HG02678 (cell line): ENCODE measurements around the gene COBL.

Experiments
- ATAC-seq: cut with Tn5 transposase; IDR thresholded peaks from one replicate; pipeline ENCODE4 v1.9.1; 2021; ENCODE audit warnings: mild to moderate bottlenecking, moderate library complexity; ENCODE audit not compliant: unreplicated experiment

COBL gene

DNA sequence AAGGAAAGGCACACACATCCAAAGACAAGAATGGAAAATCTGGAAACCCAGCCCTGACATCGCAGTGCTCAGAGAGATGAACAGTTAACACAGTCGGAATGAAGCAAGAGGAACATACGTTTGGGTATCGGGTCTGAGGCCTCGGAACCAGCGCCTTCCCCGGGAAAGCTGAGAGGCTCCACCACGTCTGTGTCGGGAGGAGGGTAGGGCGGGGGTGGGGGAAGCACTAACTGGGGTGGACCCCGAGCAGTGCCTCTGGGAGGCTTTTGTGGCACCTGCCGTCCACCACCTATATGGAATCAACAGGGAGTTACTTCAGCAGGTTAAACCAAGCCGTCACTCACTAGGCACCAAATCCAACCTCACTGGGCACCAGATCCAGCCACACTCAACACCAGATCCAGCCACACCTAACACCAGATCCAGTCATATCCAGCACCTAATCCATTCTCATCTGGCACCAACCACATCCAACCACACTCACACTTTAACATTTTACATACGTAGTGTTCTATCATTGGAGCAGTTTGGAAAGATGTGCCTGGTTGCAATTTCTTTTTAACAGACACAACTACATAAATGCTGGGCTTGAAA is 233.6 kb downstream of the COBL start:
- no peak for ATAC-seq

DNA sequence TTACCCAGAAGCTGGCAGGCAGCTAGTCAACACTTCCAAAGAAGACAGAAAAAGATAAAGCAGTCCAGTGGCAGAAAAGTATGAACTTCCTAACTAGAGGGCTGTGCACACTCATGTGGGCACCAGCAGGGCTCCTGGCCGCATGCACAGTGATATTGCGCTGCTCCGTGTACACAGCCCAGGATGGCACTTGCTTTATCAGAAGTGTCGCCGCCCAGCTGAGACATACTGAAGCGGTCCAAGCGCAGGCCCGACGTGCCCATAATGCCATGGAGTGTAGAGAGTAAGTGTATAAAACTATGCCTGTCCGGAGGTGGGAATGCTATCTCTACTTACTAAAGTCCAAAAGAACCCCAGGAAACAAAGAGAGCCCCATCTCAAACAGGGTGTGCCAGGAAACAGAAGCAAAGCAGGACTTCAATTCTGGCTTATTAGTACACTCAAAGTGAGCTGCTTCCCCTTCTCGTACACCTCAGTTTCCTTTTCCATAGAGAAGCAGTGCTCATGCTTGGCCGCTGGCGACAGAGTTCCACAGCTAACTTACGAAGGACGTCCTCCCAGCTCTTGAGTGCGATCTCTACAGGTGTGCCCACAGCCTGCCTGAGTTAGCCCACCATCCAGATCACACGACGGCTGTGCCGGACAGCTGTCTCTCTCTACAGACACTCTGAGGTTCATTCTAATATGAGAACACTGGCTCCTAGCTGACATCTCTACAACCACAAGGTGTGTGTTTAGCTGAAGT is 234.3 kb downstream of the COBL start:
- ATAC-seq = no peak

DNA sequence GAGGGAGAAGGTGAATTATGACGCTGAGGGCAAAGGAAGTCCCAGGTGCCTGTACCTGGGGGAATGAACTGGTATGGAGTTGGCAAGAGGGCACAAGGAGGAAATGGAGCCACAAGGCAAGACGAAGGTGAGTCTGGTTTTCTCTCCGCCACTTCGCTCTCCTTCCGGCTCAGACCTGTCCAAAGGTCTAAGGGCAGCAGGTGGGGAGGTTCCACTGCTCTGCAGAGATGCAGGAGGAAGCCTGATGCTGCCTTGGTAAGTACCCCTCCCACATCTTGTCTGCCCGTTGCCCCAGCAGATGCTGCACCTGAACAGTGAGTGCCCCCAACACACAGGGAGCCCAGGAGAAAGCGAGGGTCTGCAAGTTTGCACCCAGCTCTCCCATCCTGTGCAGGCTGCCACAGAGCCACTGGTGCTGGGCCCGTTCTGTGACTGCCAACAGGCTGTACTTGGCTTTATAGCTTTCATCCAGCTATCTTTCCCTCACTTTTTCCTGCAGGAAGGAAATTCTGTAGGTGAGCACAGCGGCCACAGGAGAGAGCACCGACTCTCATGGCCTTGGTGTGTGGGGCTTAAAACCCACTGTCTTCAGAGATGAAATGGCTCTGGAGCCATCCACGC is 235.2 kb downstream of the COBL start:
- no peak for ATAC-seq

DNA sequence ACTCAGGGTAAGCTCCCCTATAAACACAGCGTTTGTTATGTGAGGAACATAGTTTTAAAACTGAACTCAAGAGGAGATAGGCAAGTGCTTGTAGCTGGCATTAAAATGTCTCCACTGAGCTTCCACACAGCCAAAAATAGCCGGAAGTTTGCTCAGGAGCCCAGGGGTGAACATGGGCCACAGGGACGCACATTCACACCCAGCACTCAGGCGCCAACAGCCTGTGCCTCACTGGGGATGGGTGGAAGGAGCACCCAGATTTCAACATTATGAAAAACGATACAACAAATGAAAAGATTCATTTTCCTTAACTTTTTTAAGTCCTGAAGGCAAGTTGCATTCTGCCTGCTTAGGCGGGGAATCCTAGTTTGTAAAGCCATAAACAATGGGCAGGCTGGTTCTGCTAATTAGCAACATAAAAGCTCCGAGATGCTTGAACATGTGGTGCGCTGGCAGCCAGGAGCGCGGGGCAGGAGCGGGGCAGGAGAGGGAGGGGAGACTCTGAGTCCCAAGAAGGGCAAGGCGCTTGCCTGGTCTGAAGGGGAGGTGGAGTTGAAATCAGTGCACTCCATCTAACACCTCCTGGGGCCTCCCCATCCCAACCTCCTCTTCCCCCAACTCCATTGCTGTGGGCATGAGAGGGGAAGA is 235.9 kb downstream of the COBL start:
- ATAC-seq = no peak

DNA sequence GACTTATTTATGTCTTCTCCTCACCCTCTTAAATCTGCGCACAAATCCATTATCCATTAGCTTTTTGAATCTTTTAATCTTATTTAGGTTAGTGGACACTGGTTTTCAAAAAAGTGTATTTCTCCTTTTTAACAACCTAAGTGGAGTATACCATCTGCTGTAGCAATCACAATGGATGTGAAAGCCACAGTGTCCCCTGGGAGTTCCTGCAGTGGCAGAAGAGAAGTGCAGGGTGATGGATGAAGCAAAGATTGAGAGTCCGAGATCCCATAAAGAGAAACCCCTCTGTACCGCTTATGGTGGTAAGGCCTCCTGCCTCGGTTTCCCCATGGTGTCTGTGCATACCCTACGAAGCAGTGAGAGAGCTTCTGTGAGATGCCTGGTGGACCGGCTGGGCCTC is 236.4 kb downstream of the COBL start:
- no peak for ATAC-seq

DNA sequence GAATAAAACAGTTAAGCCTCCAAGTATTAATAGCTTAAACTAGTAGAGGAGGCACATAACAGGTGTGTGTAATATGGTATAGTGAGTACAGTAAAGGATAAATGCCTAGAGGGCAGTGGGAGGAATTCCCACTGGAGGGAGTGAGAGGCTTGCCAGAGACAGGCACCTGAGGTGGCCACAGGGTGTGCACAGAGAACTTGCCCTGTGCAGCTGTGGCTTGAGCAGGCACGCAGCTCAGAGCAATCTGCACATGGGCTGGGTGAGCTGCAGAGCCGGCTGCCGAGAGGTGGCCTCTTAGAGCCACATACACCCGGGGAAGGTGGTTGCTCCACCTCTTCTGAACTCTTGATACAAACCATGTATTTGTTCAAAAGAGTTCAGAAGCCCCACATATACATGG is 237.1 kb downstream of the COBL start:
- no peak for ATAC-seq

DNA sequence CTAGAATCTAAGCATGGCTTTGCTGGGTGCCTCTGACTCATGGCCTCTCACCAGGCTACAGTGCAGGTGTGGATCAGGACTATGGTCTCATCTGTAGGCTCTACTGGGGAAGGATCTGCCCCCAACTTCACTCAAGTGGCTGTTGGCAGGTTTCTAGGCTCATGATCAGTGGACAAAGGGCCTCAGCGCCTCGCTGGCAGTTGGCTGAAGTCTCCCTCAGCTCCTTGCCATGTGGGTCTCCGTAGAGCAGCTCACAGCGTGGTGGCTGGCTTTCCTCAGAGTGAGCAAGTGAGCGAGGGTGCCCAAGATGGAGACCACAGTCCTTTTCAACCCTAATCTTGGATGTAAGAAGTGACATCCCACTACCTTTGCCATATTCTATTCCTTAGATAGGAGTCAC is 238.0 kb downstream of the COBL start:
- no peak for ATAC-seq

DNA sequence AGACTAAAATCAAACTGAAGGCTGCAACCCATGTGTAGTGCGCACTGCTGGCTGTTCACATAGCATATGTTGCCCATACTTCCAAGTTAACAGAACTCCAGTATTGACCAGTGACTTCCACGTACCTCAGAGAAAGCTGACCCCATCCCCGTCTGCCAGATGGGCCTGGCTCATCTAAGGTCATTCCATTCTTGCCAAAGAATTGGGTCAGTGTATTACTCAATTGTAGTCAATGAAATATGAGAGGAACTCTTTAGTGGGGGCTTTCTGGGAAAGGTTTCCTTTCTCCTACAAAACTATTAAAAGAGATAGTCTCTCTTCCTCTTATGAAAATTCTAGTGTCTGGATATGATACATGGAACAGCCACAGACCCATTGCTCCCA is 238.6 kb downstream of the COBL start:
- no peak for ATAC-seq

DNA sequence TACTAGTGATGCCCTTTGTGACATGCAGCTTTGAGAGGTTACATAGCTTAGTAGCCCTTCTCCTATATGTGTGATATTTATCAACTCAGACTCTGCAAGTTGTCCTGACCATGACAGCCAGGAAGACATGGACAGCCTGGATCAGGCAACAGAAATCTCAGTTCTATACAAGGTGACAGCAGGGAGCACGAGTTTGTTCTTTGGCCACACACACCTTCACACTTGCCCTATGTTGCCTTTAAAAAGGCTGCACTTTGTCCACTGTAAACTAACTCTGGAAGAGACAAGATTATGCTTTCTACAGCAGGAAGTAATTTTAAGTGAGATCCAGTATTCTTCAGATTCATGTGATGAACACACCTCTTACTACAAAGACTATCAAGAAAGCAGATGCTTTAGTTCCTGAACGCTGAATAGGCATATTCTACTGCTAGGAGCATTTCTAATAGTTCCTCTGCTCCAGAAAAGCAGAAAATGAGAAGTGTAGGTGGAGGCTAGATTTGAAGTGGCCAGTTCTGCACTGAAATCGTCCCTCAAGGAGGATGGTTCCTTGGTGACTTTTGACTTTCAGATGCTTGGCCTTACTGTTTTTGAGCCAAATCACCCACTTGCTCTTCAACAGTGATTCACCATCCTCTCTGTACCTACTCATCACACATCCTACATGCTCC is 239.2 kb downstream of the COBL start:
- ATAC-seq = no peak

DNA sequence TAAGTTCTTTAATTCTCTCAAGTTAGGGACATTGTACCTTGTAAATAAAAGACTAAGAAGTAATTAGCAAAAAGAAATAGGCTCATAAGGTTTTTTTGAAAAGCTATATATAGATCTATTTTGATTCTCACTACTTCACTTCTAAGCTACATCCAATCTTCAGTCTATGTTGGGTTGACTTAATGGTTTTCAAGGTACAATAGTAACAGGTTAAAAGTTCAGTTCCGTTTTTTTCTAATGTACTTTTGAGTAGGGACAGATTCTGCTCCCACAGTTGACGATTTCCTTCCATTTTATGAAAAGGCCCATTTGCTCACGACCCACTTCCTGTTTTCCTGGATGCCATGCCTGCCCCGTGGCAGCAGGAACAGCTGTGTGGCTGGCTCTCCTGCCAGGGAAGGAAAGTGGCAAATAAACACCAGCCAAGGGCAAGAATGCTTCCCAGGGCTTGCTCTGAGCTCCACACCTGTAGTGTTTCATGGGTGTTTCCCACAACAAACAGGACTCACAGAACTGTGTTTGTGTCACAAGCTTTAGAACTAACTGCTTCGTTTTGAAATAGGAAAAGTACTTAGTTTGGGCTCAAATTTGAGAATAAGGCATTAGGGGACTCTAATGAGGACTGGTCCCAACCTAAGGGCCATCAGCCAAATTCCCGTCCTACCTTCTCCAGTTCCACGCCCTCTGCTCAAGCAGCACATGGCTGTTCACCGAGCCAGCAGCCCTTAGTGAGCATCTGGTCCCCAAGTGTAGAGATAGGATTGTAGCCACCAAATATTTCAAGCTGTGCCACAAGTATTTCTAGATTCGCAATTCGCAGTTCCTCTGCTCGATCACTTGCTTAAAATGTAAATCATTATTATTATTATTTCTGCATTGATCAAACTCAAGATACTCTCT is 240.7 kb downstream of the COBL start:
- ATAC-seq = no peak

DNA sequence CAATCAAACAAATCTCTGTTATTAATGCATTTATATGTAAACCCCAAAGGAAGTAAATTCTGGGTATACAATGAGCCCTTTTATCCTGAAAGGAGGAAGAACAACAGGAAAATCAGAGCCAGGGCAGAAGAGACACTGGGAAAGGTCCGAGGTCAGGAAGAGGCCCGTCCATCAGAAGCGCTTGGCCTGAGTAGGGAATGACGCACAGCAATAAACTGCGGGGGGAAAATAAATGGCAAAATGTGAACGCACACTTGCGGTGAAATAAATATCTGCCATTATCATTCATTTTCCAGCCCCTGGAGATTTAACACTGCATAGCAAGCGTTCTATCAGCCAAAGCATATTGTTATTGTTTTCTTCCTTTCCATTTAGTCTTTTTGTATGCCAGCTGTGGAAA is 243.4 kb downstream of the COBL start:
- no peak for ATAC-seq

DNA sequence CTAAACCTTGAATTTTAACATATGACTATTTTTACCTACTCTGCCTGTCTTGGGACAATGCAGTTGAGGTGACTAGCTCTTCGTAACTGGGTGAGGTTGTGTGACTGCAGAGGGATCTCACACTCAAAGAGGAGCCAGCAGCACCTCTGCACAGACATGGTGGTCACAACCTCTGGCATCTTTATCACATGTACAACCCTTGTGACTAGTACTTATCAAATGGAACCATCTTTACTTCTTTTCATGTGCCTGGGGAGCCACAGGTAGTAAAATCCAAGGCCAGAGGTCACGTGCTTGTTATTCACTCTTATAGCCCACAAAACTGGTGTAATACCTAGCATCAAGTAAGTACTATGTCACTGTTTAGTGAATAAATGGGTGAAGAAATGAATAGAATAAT is 244.3 kb downstream of the COBL start:
- ATAC-seq = no peak

DNA sequence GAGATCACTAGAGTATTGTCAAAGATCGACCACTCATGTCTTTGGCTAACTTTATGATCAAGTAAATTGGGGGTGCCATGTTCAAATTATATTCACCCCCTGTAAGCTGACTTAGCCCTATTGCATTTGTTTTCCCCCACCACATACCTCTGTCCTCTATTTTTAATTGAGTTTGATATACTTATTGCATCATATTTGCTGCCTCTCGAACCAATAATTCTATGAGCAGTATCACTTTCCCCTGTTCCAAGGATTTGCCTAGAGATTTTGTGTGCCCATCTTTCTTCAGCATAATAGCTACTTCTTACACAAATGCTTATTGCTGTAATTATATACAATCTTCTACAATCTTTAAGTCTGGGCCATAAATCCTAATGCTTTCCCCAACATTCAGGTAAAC is 245.2 kb downstream of the COBL start:
- ATAC-seq = no peak

DNA sequence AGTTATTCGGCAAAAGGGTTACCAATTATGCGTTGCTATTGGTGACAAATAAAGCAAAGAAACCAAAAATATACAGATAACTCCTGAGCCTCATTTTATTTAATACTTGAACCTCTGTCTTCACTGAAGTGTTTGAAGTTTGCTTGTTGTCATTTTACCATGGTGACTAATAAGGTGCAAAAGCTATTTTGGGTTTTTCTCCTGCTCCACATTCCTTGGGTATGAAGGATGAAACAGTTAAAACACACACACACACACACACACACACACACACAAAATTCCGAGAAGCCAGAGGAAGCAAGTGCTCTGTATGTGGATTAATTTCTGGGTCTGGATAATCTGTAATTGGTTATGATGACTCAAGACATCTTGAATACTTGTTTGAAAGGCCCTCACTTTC is 246.5 kb downstream of the COBL start:
- ATAC-seq = no peak

DNA sequence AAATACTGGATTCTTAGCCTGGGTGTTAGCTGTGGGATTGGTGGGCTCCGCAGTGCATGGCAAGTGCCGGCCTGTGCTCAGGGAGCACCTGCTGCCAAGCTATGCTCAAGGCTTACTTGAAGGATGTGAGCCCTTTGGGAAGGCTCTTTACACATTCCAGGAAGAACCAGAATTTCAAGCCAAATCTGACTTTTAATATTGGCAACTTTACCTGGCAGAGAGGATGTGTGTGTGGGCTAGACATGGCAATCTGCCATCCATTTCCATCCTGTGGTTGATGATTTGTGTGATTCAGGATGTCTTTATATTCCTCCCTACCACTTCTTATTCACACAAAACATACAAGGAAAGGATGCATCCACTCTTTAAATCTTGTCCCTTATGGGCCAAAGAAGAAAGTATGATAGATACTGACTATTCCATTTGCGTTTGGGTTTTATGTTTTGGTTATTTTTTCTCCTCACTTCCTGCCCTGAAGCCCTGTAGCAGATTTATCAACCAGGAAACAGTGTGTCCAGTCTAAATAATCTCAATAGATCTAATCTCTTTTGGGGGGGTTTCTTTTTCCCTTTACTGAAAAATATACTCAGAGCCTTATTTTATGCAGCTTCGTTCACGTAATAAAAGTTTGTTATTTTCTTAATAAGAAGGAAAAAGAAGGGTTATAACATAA is 247.1 kb downstream of the COBL start:
- no peak for ATAC-seq

DNA sequence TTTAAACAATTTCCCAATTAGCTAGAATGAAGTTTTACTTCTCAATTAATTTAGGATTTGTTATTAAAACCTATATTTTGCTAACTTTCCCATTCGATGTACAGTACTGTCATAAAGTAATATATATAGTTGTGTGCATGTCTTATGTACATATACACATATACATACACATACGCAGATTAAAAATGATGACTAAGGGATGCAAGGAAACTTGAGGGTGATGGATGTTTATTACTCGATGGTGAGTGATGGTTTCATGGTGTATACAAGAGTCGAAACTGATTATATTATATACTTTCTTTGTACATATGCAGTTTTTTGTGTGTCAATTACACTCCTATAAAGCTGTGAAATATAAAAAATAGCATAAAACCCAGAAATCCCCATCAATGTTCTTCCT is 248.2 kb downstream of the COBL start:
- no peak for ATAC-seq

DNA sequence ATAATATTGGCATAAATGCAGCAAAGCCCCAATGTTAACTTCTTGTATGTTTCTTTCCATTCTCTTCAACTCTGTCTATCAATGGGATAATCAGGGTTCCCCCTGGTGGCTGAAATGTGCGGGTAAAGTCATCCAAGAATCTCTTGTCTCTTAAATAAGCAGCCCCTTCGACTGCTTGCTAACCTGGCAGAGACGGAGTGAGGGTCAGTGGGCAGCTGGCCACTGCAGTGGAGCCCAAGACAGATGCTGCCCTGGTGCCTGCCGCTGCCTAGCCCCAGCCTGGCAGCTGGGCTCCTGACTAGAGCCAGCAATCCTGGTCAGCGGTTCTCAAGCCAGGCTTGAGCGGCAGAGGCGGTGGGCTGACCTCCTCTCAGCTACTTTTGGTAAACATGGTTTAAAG is 248.9 kb downstream of the COBL start:
- ATAC-seq = peak; percentile 48

DNA sequence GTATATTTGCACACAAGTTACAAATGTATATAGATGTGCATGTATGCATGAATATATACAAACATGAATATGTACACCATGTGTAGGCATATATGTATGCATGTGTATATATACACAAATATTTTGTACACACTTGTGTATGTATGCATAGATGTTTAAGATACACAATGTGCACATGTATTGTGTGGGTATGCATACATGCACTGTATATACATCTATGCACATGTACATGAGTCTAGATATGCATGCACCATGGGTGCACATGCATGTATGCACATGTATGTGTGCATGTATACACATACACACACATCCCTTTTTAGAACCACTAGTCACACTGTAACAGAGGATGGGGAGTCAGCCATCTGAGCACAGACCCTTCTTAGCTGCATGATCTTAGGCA is 249.4 kb downstream of the COBL start:
- no peak for ATAC-seq

DNA sequence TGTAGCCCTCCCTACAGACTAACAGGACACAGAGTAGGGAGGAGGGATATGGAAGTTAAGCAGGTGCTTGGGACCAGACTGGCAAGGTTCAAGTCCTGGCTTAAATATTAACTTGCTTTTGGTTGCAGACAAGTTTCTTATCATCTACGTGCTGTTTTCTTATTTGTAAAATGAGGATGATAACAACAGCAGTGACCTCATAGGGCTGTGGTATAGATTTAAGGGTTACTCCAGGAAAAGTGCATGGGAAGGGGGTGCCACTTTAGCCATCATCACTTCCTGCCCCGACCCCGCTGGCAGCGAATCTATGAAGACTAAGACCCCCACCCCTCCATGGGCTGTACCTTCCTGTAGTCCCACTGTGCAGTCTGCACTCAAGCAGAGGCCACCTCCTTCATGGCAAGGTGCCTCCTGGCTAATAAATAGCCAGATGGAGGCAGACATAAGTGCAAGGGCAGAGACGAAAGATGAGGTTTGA is 250.2 kb downstream of the COBL start:
- ATAC-seq = no peak

DNA sequence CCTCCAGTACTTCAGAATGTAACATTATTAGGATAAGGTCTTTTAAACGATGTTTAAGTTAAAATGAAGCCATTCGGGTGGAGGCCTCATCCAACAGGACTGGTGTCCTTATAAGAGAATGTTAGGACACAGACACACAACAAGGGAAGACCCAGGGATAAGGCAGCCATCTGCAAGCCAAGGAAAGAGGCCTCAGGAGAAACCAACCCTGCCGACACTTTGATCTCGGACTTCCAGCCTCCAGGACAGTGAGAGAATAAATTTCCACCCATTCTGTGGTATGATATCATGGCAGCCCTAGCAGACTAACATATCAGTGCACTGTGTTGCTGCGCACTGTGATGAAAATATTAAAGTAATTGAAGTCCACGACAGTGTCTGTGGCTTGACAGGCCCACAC is 250.8 kb downstream of the COBL start:
- no peak for ATAC-seq
